ENCODE measurements around the gene BHLHA15.

- TF ChIP-seq POLR2A (IDR thresholded peaks at IDR 0.05) (no peak), CTCF (IDR thresholded peaks at IDR 0.05) (no peak)
These were observed 26.1 kb upstream of the BHLHA15 start for GRCh38 chr7:98185101-98185500.

All from body of pancreas (tissue), 4 donors.